Osteocyte (in vitro differentiated cells): ENCODE measurements around the gene CHRNB1. TPM values are rescaled to one million over a fixed set of nuclear protein-coding genes. Genes with fewer than 3 reads are reported as not detected.
A peak's percentile ranks its signal among the peaks of the same experiment; 100 is the strongest.

Source experiments
- DNase-seq: peaks from one replicate; pipeline ENCODE4 v3.0.0; 2021; ENCODE audit warnings: mixed read lengths; ENCODE audit not compliant: unreplicated experiment; ENCODE audit errors: extremely low spot score
- H3K27ac Mint-ChIP-seq: one replicate; pipeline ENCODE4 v1.8.0; 2021; ENCODE audit warnings: mild to moderate bottlenecking, mixed read lengths; ENCODE audit not compliant: unreplicated experiment
- H3K27me3 Mint-ChIP-seq: one replicate; pipeline ENCODE4 v1.8.0; 2021; ENCODE audit warnings: mixed read lengths; ENCODE audit not compliant: unreplicated experiment
- H3K36me3 Mint-ChIP-seq: one replicate; pipeline ENCODE4 v1.8.0; 2021; ENCODE audit warnings: mixed read lengths; ENCODE audit not compliant: unreplicated experiment
- H3K4me1 Mint-ChIP-seq: one replicate; pipeline ENCODE4 v1.8.0; 2021; ENCODE audit warnings: mixed read lengths; ENCODE audit not compliant: unreplicated experiment
- H3K4me3 Mint-ChIP-seq: one replicate; pipeline ENCODE4 v1.8.0; 2021; ENCODE audit warnings: mild to moderate bottlenecking, moderate library complexity, mixed read lengths; ENCODE audit not compliant: unreplicated experiment
- H3K9me3 Mint-ChIP-seq: one replicate; pipeline ENCODE4 v1.8.0; 2021; ENCODE audit warnings: mixed read lengths; ENCODE audit not compliant: unreplicated experiment
- CTCF ChIP-seq: fragments of 200-600 bp; sonication (generic); IDR thresholded peaks from 2 replicates; pipeline ENCODE4 v1.5.0; 2021; ENCODE audit warnings: antibody characterized with exemption, mild to moderate bottlenecking, moderate library complexity
- long read RNA-seq: library from polyadenylated mRNA; unstranded; transcript quantifications from one replicate; pipeline ENCODE4 v2.0.0, GENCODE V29; 2021
- total RNA-seq: library from RNA; stranded (reverse); gene quantifications from 2 replicates; pipeline ENCODE4 v1.2.1, GENCODE V29; 2021

The CHRNB1 gene
- 9.3 and 11.0 TPM in 2 replicates for total RNA-seq
- long read RNA-seq, transcript CHRNB1-207 (2 exons, 1,095 nt) = major isoform, 16 of 16 reads
- long read RNA-seq, partial matches to known transcripts = 0 of 16 reads
- long read RNA-seq, other reads (novel, unspliced or antisense) = 0 of 16 reads

GRCh38 chr17:7444682-7445618 lies at the start of gene CHRNB1:
TSS of gene CHRNB1 (plus strand) at chr17:7445061. CDS start at chr17:7445128, 67 bp downstream.
- no peaks in the 10 kb centered on the region for H3K9me3 Mint-ChIP-seq
- DNase-seq = no peak
- H3K27ac Mint-ChIP-seq = peak within 1 kb of the TSS; percentile 44
- peaks cover 40% of the 10 kb centered on the region for H3K27me3 Mint-ChIP-seq
- H3K4me1 Mint-ChIP-seq = peaks cover 23% of the 10 kb centered on the region
- no peak for TF ChIP-seq CTCF
- peak within 1 kb of the TSS; percentile 68 for H3K4me3 Mint-ChIP-seq
- no peaks in the 10 kb centered on the region for H3K36me3 Mint-ChIP-seq

- peaks cover 3% of the 10 kb centered on the region for H3K36me3 Mint-ChIP-seq
Observed at GRCh38 chr17:7396147-7396546, 48.7 kb upstream of the CHRNB1 start.

GRCh38 chr17:7398612-7399011 lies 46.2 kb upstream of the CHRNB1 start:
- H3K4me1 Mint-ChIP-seq = peaks cover 18% of the 10 kb centered on the region
- no peak for DNase-seq
- no peaks in the 10 kb centered on the region for H3K9me3 Mint-ChIP-seq
- no peak overlapping the region for H3K27ac Mint-ChIP-seq
- no peaks in the 10 kb centered on the region for H3K27me3 Mint-ChIP-seq
- no peaks in the 10 kb centered on the region for H3K36me3 Mint-ChIP-seq
- TF ChIP-seq CTCF = no peak
- no peak overlapping the region for H3K4me3 Mint-ChIP-seq

More at GRCh38 chr17:7396147-7396546, 48.7 kb upstream of the CHRNB1 start:
- Mint-ChIP-seq H3K27me3 (no peaks in the 10 kb centered on the region), H3K4me3 (peak overlapping the region; percentile 32), H3K9me3 (no peaks in the 10 kb centered on the region), H3K4me1 (peaks cover 11% of the 10 kb centered on the region), H3K27ac (no peak overlapping the region)
- no peak for TF ChIP-seq CTCF
- DNase-seq = no peak

GRCh38 chr17:7403043-7403726 lies 41.7 kb upstream of the CHRNB1 start:
- DNase-seq = no peak
- H3K27me3 Mint-ChIP-seq = no peaks in the 10 kb centered on the region
- H3K36me3 Mint-ChIP-seq = no peaks in the 10 kb centered on the region
- H3K27ac Mint-ChIP-seq = peak overlapping the region; percentile 90
- H3K9me3 Mint-ChIP-seq = no peaks in the 10 kb centered on the region
- no peak for TF ChIP-seq CTCF
- H3K4me1 Mint-ChIP-seq = peaks cover 27% of the 10 kb centered on the region
- peak overlapping the region; percentile 83 for H3K4me3 Mint-ChIP-seq

- no peak for TF ChIP-seq CTCF
- Mint-ChIP-seq H3K4me3 (peak overlapping the region; percentile 83), H3K27me3 (no peaks in the 10 kb centered on the region), H3K4me1 (peaks cover 27% of the 10 kb centered on the region), H3K36me3 (no peaks in the 10 kb centered on the region), H3K27ac (peak overlapping the region; percentile 90), H3K9me3 (no peaks in the 10 kb centered on the region)
- no peak for DNase-seq
Observed at GRCh38 chr17:7403727-7403976, 41.2 kb upstream of the CHRNB1 start.
